Superior temporal gyrus (tissue), 1 donor: Measurements from ENCODE around the gene SLC35F2.
"Not testable (repeated sequence)": the region's sequence is repeated elsewhere in the genome, so short reads cannot be mapped to it uniquely, and the experiment has no call there.

ENCODE experiments used
- DNase-seq: peaks from one replicate; pipeline ENCODE4 v3.0.0-alpha.2; 2016; ENCODE audit errors: extremely low spot score

SLC35F2 gene

DNA sequence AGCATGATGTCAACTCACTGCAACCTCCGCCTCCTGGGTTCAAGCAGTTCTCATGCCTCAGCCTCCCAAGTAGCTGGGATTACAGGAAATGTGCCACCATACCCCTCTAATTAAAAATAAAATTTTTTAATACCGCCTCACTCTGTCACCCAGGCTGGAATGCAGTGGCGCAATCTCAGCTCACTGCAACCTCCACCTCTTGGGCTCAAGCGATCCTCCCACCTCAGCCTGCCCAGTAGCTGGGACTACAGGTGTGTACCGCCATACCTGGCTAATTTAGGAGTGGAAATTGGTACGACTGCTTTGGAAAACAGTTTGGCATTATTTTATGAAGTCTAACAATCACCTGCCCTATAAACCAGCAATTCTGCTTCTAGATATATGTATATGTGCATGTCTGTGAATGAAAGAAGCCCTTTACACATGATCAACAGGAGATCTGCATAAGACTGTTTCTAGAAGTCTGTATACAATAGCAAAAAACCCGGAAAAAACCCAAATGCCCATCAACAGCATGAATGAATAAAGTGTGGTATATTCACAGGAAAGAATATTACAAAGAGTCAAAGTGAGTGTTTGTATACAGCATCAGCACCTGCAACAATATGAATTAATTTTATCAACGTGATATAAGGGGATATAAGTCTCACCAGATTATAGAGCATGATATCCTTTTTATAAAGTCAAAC lies 16.0 kb downstream of the SLC35F2 start:
- no peak for DNase-seq

- no peak for DNase-seq
Observed at GRCh38 chr11:107840129-107840484, 18.5 kb downstream of the SLC35F2 start.

DNA sequence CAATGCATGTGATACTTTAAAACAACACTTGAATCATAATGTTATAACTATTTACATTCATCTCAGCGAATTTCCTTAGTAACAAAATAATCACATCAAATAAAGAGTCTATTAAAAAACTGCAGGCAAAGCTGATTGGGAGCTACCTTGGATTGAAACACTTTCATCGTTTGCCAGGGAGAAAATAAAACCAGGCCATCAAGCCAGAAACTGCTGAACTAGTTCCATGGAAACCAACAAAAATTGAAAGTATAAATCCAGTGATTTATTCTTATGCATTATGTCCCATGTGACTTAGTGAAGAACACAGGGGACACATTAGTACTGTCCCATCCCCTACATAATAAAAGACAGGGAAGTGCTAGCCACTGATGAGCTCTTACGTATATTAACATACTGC lies 21.7 kb downstream of the SLC35F2 start:
- DNase-seq: no peak

GRCh38 chr11:107834995-107835394 lies 23.6 kb downstream of the SLC35F2 start:
- no peak for DNase-seq

DNA sequence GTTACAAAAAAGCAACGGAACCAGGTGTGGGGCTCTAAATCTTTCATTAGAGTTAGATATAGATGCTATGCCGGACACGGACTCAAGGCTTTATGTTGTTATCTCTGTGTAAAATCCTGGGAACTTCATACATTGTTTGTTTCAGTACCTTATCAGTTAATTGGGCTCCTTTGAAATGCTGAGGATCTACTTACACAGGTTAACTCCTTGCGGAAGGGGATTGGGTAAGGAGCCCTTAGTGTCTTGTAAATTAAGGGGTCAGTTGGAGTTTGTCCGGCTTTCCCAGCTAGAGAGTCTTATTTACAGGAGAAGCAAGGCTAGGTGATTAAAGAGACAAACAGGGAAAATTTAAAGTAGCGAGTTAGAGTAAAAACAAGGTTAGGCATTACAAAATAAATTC lies 24.7 kb downstream of the SLC35F2 start:
- not testable (repeated sequence) for DNase-seq

- no peak for DNase-seq
Observed at GRCh38 chr11:107830915-107831540, 27.6 kb downstream of the SLC35F2 start.

DNA sequence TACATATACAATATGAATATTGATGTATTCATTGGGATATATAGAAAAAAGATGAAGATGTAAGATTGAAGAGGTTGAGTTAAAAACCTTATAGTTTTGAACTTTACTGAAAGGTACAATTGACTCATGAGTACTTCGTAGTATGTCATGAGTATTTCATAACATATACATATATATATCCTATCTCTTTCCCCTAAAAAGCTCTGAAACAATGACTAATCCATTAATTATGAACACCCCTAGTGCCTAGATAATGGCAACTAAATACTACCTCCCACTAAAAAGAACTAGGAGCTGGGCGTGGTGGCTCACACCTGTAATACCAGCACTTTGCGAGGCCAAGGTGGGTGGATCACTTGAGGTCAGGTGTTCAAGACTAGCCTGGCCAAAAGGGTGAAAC lies 31.5 kb downstream of the SLC35F2 start:
- no peak for DNase-seq

GRCh38 chr11:107825875-107826274 lies 32.7 kb downstream of the SLC35F2 start:
- no peak for DNase-seq

DNA sequence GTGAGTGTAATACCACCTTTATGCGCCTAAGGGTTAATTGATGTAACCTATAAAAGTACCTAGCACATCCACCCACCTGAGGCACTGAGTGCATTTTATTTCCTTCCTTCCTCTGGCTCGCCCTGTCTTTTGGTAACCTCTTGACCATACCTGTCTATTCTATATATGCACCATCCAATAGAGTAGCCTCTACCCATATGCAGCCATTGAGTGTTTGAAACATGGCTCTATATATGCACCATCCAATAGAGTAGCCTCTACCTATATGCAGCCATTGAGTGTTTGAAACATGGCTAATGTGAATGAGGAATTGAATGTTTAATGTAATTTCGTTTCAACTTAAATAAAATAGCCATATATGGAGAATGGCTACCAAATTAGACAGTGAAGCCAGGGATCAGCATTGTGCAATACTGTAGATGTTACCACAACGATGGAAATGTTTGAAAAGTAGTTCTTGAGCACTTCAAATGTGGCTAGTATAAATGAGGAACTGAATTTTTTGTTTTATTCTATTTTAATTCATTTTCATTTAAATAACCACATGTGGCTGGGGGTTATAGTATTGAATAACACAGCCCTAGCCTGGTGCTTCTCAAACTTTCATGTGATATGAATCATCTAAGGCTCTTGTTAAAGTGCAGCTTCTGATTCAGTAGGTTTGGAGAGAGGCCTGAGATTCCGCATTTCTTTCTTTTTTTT lies 33.8 kb downstream of the SLC35F2 start:
- DNase-seq: no peak

- no peak for DNase-seq
Observed at GRCh38 chr11:107821199-107821927, 37.2 kb downstream of the SLC35F2 start.

- no peak for DNase-seq
Observed at GRCh38 chr11:107819361-107820014, 39.1 kb downstream of the SLC35F2 start.

DNA sequence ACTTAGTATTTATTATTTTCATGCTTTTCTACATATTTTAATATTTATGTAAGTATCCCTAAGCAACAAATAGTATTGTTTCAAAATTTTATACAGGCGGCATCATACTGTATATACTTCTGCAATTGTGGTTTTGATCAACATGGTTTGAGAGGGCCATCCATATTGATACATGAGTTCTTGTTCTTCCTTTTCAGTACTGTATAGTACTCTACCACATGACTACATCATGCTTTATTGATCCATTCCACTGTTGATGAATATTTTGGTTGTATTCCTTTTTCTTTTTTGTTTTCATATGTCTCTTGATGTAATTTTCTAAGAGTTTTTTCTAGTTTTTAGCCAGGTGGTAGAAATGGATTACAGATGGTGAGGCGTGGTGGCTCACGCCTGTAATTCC lies 40.1 kb downstream of the SLC35F2 start:
- DNase-seq: no peak

DNA sequence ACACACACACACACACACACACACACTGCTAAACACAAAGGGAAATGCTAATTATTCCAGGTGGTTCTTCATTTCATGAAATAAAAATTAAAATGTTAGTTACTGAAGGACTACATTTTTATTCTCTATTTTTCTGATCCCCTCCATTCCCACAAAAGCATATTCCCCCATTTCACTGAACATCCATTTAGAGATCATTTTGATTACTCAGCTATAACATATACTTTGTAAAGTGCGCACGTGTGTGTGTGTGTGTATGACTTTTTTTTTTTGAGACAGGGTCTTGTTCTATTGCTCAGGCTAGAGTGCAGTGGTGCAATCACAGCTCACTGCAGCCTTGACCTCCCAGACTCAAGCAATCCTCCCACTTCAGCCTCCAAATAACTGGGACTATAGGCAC lies 42.6 kb downstream of the SLC35F2 start:
- no peak for DNase-seq

- no peak for DNase-seq
Observed at GRCh38 chr11:107810875-107811274, 47.7 kb downstream of the SLC35F2 start.

- no peak for DNase-seq
Observed at GRCh38 chr11:107808521-107808920, 50.1 kb downstream of the SLC35F2 start.

- no peak for DNase-seq
Observed at GRCh38 chr11:107804971-107805370, 53.6 kb downstream of the SLC35F2 start.

GRCh38 chr11:107804211-107804610 lies 54.4 kb downstream of the SLC35F2 start:
- no peak for DNase-seq

GRCh38 chr11:107801641-107802040 lies 56.9 kb downstream of the SLC35F2 start:
- no peak for DNase-seq

DNA sequence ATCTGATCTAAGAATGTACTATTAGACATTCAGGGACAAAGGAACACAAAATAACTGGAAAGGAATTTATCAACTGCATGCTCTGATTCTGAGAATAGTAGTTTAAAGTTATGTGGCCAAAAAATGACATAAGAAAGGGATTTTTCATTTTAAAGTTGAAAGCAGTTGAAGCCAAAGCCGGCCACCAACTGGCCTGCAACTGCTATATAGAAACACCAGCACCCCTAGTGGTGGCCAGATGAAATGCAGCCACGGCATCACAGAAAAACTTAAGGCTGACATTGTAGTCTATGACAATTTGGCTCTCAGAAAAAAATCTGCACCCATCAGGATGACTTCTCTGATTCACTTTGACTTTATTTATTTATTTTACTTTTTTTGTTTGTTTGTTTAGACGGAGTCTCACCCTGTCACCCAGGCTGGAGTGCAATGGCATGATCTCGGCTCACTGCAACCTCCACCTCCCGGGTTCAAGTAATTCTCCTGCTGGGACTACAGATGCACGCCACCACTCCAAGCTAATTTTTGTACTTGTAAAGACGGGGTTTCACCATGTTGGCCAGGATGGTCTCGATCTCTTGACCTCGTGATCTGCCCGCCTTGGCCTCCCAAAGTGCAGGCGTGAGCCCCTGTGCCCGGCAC lies 59.2 kb downstream of the SLC35F2 start:
- peak; percentile 85 for DNase-seq

DNA sequence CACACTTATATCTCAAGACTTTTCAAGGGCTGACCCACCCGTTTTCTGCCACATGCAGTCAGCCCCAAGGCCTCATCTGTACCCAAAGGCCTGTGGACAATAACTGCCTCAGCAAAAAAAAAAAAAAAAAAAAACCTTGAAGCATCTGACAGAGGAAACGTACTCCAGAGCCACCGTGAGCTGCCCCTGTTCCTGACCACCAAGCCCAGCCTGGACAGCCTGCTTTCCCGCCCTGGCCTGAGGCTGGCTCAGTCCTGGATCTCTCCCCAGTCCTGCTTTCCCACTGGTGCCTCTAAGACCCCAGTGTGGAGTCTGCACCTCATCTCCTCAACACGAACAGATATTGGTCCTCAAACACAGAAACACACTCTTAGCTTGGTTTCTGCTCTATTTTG lies 66.5 kb downstream of the SLC35F2 start:
- no peak for DNase-seq

GRCh38 chr11:107791343-107792048 lies 67.1 kb downstream of the SLC35F2 start:
- DNase-seq: no peak
